Mucosa of stomach (tissue), 1 donor: ENCODE measurements around the gene NELL2.
"Not testable (repeated sequence)": the region's sequence is repeated elsewhere in the genome, so short reads cannot be mapped to it uniquely, and the experiment has no call there.

Experiments used
- H3K27me3 ChIP-seq: one replicate; pipeline ENCODE4 v1.7.0; 2013; ENCODE audit warnings: mild to moderate bottlenecking, low read length; ENCODE audit not compliant: control insufficient read depth, insufficient read depth
- H3K36me3 ChIP-seq: one replicate; pipeline ENCODE4 v1.7.0; 2013; ENCODE audit warnings: low read length; ENCODE audit not compliant: control insufficient read depth, insufficient read depth
- H3K4me1 ChIP-seq: one replicate; pipeline ENCODE4 v1.7.0; 2013; ENCODE audit warnings: mild to moderate bottlenecking, low read length; ENCODE audit not compliant: control insufficient read depth, insufficient read depth
- H3K4me3 ChIP-seq: one replicate; pipeline ENCODE4 v1.7.0; 2013; ENCODE audit warnings: low read length
- H3K9ac ChIP-seq: one replicate; pipeline ENCODE4 v1.7.0; 2013; ENCODE audit warnings: mild to moderate bottlenecking, low read length, moderate library complexity
- H3K9me3 ChIP-seq: one replicate; pipeline ENCODE4 v1.7.0; 2013; ENCODE audit warnings: mild to moderate bottlenecking, low read length, moderate library complexity; ENCODE audit not compliant: control insufficient read depth
- donor health status: Pancreatic carcinoma.

The NELL2 gene

GRCh38 chr12:44709166-44709565 is 166.9 kb downstream of the NELL2 start:
- Histone ChIP-seq H3K36me3 (no peaks in the 10 kb centered on the region), H3K9me3 (no peaks in the 10 kb centered on the region), H3K4me3 (no peak overlapping the region), H3K4me1 (no peaks in the 10 kb centered on the region), H3K27me3 (no peaks in the 10 kb centered on the region), H3K9ac (no peak overlapping the region)

- Histone ChIP-seq H3K9ac (no peak overlapping the region), H3K4me3 (no peak overlapping the region), H3K27me3 (no peaks in the 10 kb centered on the region), H3K4me1 (no peaks in the 10 kb centered on the region), H3K9me3 (no peaks in the 10 kb centered on the region), H3K36me3 (no peaks in the 10 kb centered on the region)
Observed at GRCh38 chr12:44708218-44708617, 167.9 kb downstream of the NELL2 start.

GRCh38 chr12:44703182-44703910 is 172.8 kb downstream of the NELL2 start:
- H3K36me3 ChIP-seq: no peaks in the 10 kb centered on the region
- H3K9me3 ChIP-seq: no peaks in the 10 kb centered on the region
- H3K4me3 ChIP-seq: no peak overlapping the region
- H3K27me3 ChIP-seq: no peaks in the 10 kb centered on the region
- H3K9ac ChIP-seq: no peak overlapping the region
- no peaks in the 10 kb centered on the region for H3K4me1 ChIP-seq

- Histone ChIP-seq H3K9me3 (no peaks in the 10 kb centered on the region), H3K27me3 (no peaks in the 10 kb centered on the region), H3K4me3 (no peak overlapping the region), H3K36me3 (no peaks in the 10 kb centered on the region), H3K4me1 (no peaks in the 10 kb centered on the region), H3K9ac (no peak overlapping the region)
Observed at GRCh38 chr12:44697511-44697910, 178.6 kb downstream of the NELL2 start.

GRCh38 chr12:44696542-44696941 is 179.6 kb downstream of the NELL2 start:
- Histone ChIP-seq H3K27me3 (no peaks in the 10 kb centered on the region), H3K36me3 (no peaks in the 10 kb centered on the region), H3K9me3 (no peaks in the 10 kb centered on the region), H3K4me1 (no peaks in the 10 kb centered on the region), H3K4me3 (no peak overlapping the region), H3K9ac (no peak overlapping the region)

- H3K27me3 ChIP-seq: no peaks in the 10 kb centered on the region
- H3K9ac ChIP-seq: no peak overlapping the region
- H3K9me3 ChIP-seq: no peaks in the 10 kb centered on the region
- no peaks in the 10 kb centered on the region for H3K4me1 ChIP-seq
- H3K36me3 ChIP-seq: no peaks in the 10 kb centered on the region
- no peak overlapping the region for H3K4me3 ChIP-seq
Observed at GRCh38 chr12:44694017-44694416, 182.1 kb downstream of the NELL2 start.

- Histone ChIP-seq H3K9me3 (no peaks in the 10 kb centered on the region), H3K36me3 (no peaks in the 10 kb centered on the region), H3K9ac (no peak overlapping the region), H3K4me3 (no peak overlapping the region), H3K27me3 (no peaks in the 10 kb centered on the region), H3K4me1 (no peaks in the 10 kb centered on the region)
Observed at GRCh38 chr12:44689587-44689986, 186.5 kb downstream of the NELL2 start.

GRCh38 chr12:44686821-44687432 is 189.2 kb downstream of the NELL2 start:
- not testable (repeated sequence) for H3K27me3 ChIP-seq, H3K9me3 ChIP-seq, H3K4me3 ChIP-seq, H3K4me1 ChIP-seq, H3K9ac ChIP-seq, H3K36me3 ChIP-seq

GRCh38 chr12:44677724-44678123 is 198.4 kb downstream of the NELL2 start:
- Histone ChIP-seq H3K4me1 (no peaks in the 10 kb centered on the region), H3K36me3 (no peaks in the 10 kb centered on the region), H3K4me3 (no peak overlapping the region), H3K27me3 (no peaks in the 10 kb centered on the region), H3K9me3 (no peaks in the 10 kb centered on the region), H3K9ac (no peak overlapping the region)

- no peaks in the 10 kb centered on the region for H3K9me3 ChIP-seq
- no peak overlapping the region for H3K4me3 ChIP-seq
- no peaks in the 10 kb centered on the region for H3K36me3 ChIP-seq
- H3K9ac ChIP-seq: no peak overlapping the region
- H3K27me3 ChIP-seq: no peaks in the 10 kb centered on the region
- H3K4me1 ChIP-seq: no peaks in the 10 kb centered on the region
Observed at GRCh38 chr12:44674875-44675274, 201.2 kb downstream of the NELL2 start.

GRCh38 chr12:44673811-44674210 is 202.3 kb downstream of the NELL2 start:
- Histone ChIP-seq H3K9ac (no peak overlapping the region), H3K9me3 (no peaks in the 10 kb centered on the region), H3K36me3 (no peaks in the 10 kb centered on the region), H3K4me3 (no peak overlapping the region), H3K27me3 (no peaks in the 10 kb centered on the region), H3K4me1 (no peaks in the 10 kb centered on the region)

GRCh38 chr12:44672042-44672441 is 204.1 kb downstream of the NELL2 start:
- Histone ChIP-seq H3K27me3 (no peaks in the 10 kb centered on the region), H3K9me3 (no peaks in the 10 kb centered on the region), H3K4me1 (no peaks in the 10 kb centered on the region), H3K9ac (no peak overlapping the region), H3K4me3 (no peak overlapping the region), H3K36me3 (no peaks in the 10 kb centered on the region)
